Breast epithelium (tissue), 4 donors: ENCODE results near the gene PTAR1. TPM values are rescaled to one million over a fixed set of nuclear protein-coding genes. Genes with fewer than 3 reads are reported as not detected.

Experiments
- DNase-seq, 2 donors: peaks; one replicate each; pipeline ENCODE4 v3.0.0-alpha.2; 2019; ENCODE audit warnings: low spot score in 2 of 2
- H3K27ac ChIP-seq, 2 donors: fragments of 200-600 bp; sonication (generic) in 1 of 2; one replicate each; pipeline ENCODE4 v1.5.1; 2016 to 2019; ENCODE audit warnings: mild to moderate bottlenecking in 1 of 2
- H3K27me3 ChIP-seq, 2 donors: fragments of 200-600 bp; sonication (generic) in 1 of 2; one replicate each; pipeline versions ENCODE4 v1.5.1 to v1.6.0; 2017 to 2019; ENCODE audit warnings: control low read depth in 1 of 2, mild to moderate bottlenecking in 1 of 2
- H3K36me3 ChIP-seq: fragments of 200-600 bp; one replicate; pipeline ENCODE4 v1.5.1; 2019
- H3K4me1 ChIP-seq, 2 donors: fragments of 200-600 bp; sonication (generic); one replicate each; pipeline ENCODE4 v1.5.1; 2016 to 2019; ENCODE audit warnings: control low read depth in 1 of 2
- H3K4me3 ChIP-seq, 3 donors: fragments of 200-600 bp; sonication (generic); 1 replicate in 2 of 3; 2 replicates in 1 of 3; pipeline ENCODE4 v1.5.1; 2016 to 2019; ENCODE audit warnings: mild to moderate bottlenecking in 3 of 3, moderate library complexity in 2 of 3
- H3K9me3 ChIP-seq, 2 donors: fragments of 200-600 bp; sonication (generic) in 1 of 2; one replicate each; pipeline ENCODE4 v1.5.1; 2016 to 2019; ENCODE audit warnings: control low read depth in 1 of 2
- POLR2A ChIP-seq: fragments of 450-650 bp; IDR thresholded peaks from one replicate; pipeline ENCODE4 v1.6.1; 2016; ENCODE audit warnings: antibody characterized with exemption, mild to moderate bottlenecking, moderate library complexity
- POLR2AphosphoS5 ChIP-seq, 3 donors: sonication (generic); formaldehyde crosslinking; IDR thresholded peaks; one replicate each; pipeline ENCODE4 v1.6.1; 2017; ENCODE audit warnings: antibody characterized with exemption in 3 of 3
- intact Hi-C: fragments of 100-400 bp; cut with DNase I; formaldehyde crosslinking; loops from one replicate; pipeline ENCODE4 v1.15.1; 2023; ENCODE audit warnings: low total_unique reads
- total RNA-seq, 3 donors: library from RNA; depleted of rRNA; stranded (reverse); fragments of >200 nt; gene quantifications; one replicate each; pipeline ENCODE4 v1.1.0, GENCODE V29; 2016
- TF ChIP-seq, protein P1 (sequence below), 3 donors: fragments of 450-650 bp; IDR thresholded peaks; one replicate each; pipeline ENCODE4 v1.5.1; 2016 to 2017; ENCODE audit warnings: antibody characterized with exemption in 3 of 3, mild to moderate bottlenecking in 3 of 3, moderate library complexity in 3 of 3

Gene PTAR1
- total RNA-seq, 3 donors from 2014 or later = 80.3 to 114 (median 82.9) TPM

DNA sequence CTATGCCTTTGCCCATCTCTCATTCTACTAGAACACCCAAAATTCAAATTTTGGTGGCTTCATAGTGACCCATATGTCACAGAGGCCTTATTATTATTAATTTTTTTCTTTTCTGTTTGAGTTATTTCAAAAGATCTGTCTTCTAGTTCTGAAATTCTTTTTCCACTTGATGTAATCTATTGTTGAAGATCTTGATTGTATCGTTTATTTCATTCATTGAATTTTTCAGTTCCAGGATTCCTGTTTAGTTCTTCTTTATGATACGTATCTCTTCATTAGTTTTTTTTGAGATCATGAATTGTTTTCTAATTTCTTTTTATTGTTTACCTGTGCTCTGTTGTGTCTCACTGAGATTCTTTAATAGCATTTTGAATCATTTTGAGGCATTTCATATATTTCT is 63.0 kb downstream of the PTAR1 start:
- H3K4me1 ChIP-seq = no peaks in the 10 kb centered on the region
- no peak overlapping the region for H3K4me3 ChIP-seq
- peaks cover 14 to 22% of the 10 kb centered on the region in 2 donors for H3K9me3 ChIP-seq
- TF ChIP-seq POLR2A = no peak
- TF ChIP-seq, protein P1, sequence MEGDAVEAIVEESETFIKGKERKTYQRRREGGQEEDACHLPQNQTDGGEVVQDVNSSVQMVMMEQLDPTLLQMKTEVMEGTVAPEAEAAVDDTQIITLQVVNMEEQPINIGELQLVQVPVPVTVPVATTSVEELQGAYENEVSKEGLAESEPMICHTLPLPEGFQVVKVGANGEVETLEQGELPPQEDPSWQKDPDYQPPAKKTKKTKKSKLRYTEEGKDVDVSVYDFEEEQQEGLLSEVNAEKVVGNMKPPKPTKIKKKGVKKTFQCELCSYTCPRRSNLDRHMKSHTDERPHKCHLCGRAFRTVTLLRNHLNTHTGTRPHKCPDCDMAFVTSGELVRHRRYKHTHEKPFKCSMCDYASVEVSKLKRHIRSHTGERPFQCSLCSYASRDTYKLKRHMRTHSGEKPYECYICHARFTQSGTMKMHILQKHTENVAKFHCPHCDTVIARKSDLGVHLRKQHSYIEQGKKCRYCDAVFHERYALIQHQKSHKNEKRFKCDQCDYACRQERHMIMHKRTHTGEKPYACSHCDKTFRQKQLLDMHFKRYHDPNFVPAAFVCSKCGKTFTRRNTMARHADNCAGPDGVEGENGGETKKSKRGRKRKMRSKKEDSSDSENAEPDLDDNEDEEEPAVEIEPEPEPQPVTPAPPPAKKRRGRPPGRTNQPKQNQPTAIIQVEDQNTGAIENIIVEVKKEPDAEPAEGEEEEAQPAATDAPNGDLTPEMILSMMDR (IDR thresholded peaks at IDR 0.05) = no peak
- no peak overlapping the region for H3K27ac ChIP-seq
- no peaks in the 10 kb centered on the region for H3K27me3 ChIP-seq
- no peak for DNase-seq
- intact Hi-C loops = no loop called here
- H3K36me3 ChIP-seq = no peaks in the 10 kb centered on the region

DNA sequence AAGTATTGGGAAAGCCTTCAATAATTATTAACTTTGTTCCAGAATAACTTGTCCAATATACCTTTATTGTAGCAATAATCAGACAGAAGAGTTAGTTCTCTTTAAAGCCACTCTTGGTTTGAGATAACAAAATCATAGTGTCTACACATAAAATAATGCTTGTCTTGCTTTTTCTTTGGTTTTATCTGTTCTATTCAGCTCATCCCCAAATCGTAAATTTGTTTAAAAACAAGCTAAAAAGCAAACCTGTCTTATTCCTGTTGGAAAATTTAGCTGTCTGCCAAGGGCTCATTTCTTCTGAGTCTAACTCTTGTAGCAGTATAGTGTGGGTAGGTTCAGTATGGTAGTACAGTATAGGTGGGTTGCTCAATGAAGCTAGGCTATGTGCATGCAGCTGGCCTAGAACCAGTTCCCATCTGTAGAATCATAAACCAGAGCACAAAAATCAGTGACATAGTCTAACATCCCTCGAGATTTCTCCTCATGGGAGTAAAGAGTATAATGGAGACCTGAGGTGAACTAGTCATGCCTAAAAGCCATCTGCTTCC is 69.7 kb downstream of the PTAR1 start:
- no peak for DNase-seq
- H3K27ac ChIP-seq = no peak overlapping the region
- no peaks in the 10 kb centered on the region for H3K4me1 ChIP-seq
- H3K9me3 ChIP-seq = no peaks in the 10 kb centered on the region
- no peak for TF ChIP-seq POLR2A
- TF ChIP-seq POLR2AphosphoS5 (IDR thresholded peaks at IDR 0.05) = no peak
- TF ChIP-seq, protein P1 (IDR thresholded peaks at IDR 0.05) = no peak
- H3K4me3 ChIP-seq = no peak overlapping the region
- no peaks in the 10 kb centered on the region for H3K36me3 ChIP-seq
- no peaks in the 10 kb centered on the region for H3K27me3 ChIP-seq
- intact Hi-C loops = no loop called here

DNA sequence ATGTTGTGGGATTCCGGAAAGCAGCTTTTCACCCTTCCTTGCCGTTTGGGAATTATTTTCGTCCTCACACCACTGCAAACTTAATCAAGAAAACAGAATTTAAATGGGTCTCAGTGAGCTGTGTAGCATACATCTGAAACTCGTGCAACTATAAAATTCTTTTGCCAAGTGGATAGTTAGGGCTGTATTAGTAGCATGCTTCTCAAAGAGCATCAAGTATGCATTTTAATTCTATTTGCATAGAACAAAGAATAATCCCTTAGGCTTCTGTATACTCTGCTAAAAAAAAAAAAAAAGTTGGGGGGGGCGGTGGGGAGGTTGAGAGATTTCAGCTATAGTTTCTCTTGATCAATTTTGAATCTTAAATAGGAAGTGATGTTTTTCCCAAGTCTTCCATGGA is 75.9 kb downstream of the PTAR1 start:
- TF ChIP-seq POLR2AphosphoS5 (IDR thresholded peaks at IDR 0.05) (no peak), POLR2A (no peak)
- TF ChIP-seq, protein P1 (IDR thresholded peaks at IDR 0.05) = no peak
- Histone ChIP-seq H3K27me3 (no peaks in the 10 kb centered on the region), H3K9me3 (no peaks in the 10 kb centered on the region), H3K27ac (no peak overlapping the region), H3K36me3 (no peaks in the 10 kb centered on the region), H3K4me3 (no peak overlapping the region), H3K4me1 (no peaks in the 10 kb centered on the region)
- intact Hi-C loops = no loop called here
- DNase-seq = no peak

DNA sequence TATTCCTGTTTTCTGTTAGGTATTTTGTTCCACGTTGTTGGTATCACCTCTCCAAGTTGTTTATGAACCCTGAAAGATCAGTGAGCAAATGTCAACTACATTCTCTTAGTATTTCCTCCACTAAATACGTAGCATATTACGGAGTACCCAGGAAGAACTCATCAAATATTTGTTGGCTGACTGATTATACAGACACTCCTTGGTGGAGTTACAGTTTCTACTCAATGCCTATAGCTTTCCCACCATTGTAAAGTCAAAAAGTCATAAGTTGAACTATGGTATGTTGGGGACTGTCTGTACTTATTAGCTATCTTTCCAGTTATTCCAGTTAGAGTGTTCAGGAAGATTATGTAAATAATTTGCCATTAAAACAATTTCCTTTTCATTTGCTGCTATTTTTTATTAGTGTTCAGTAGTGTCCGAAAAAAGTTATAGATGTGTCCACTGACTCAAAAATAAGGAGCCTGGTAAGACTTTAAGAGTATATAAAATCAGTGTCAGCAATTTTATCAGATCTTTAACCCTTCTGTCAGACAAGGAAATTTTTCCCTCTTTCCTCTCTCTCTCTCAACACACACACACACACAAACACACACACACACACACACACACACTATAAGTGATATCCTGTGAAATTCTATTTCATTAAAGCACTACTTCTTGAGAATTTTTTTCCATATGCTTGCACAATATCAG is 80.8 kb downstream of the PTAR1 start:
- Histone ChIP-seq H3K36me3 (no peaks in the 10 kb centered on the region), H3K4me1 (no peaks in the 10 kb centered on the region), H3K4me3 (no peak overlapping the region), H3K9me3 (no peaks in the 10 kb centered on the region), H3K27me3 (no peaks in the 10 kb centered on the region), H3K27ac (no peak overlapping the region)
- intact Hi-C loops = no loop called here
- TF ChIP-seq, protein P1 (IDR thresholded peaks at IDR 0.05) = no peak
- no peak for DNase-seq

DNA sequence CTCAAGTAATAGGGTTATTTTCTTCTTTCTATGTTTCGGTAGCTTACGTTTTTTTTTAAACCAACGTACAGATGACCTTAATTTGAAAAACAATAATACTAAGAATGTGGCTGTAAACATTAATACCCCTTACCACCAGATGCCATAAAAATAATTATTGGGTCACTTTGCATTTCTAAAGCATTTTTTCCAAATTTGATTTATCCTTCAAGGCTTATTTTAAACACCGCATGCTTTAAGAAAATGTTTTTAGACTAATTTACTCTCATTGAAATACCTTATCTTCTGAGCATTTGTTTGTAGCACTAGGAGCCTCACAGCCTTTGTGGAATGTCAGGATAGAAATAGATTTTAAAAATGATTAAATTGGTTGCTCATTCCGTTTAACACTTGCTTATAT is 81.9 kb downstream of the PTAR1 start:
- Histone ChIP-seq H3K4me1 (no peaks in the 10 kb centered on the region), H3K36me3 (no peaks in the 10 kb centered on the region), H3K27ac (no peak overlapping the region), H3K27me3 (no peaks in the 10 kb centered on the region), H3K9me3 (no peaks in the 10 kb centered on the region), H3K4me3 (no peak overlapping the region)
- TF ChIP-seq POLR2A (no peak), POLR2AphosphoS5 (IDR thresholded peaks at IDR 0.05) (no peak)
- TF ChIP-seq, protein P1 (IDR thresholded peaks at IDR 0.05) = no peak
- DNase-seq = no peak
- intact Hi-C loops = no loop called here
